ENCODE results near the gene CYP27B1.

The CYP27B1 gene, protein sequence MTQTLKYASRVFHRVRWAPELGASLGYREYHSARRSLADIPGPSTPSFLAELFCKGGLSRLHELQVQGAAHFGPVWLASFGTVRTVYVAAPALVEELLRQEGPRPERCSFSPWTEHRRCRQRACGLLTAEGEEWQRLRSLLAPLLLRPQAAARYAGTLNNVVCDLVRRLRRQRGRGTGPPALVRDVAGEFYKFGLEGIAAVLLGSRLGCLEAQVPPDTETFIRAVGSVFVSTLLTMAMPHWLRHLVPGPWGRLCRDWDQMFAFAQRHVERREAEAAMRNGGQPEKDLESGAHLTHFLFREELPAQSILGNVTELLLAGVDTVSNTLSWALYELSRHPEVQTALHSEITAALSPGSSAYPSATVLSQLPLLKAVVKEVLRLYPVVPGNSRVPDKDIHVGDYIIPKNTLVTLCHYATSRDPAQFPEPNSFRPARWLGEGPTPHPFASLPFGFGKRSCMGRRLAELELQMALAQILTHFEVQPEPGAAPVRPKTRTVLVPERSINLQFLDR

DNA sequence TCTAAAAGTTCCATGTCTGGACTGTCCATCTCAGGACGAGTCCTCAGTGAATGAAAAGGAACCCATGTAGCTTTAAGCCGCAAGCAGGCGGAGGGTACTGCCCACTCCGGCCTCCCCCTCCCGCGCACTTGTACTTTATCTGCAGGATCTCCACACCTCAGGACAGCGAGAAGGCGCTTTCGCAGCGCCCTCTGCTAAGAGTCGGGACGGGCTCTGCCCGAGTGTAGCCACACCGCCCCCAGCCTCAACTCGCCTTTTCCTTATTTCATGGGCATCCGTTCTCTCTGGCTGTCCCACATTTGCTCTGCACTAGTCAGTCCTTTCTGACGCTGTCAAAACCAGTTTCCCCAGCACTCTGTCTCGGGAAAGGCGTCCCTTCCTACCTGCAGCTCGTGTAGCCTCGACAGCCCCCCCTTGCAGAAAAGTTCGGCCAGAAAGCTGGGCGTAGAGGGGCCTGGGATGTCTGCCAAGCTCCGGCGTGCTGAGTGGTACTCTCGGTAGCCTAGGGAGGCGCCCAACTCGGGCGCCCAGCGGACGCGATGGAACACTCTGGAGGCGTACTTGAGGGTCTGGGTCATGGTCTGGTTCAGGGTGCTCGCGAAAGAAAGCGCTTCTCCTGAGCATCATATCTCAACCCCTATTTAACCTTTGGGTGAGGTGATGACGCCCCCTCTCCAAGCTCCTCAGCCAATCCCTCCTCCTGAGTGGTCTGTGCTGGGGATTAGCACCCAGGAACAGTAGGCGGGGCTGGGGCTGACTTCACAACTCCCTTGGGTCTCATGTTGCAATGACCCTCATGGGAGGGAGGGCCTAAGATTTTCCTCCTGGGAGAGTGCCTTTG is at the start of gene CYP27B1:
TSS of gene CYP27B1 (minus strand) at position 615 of the 841 bp plus-strand sequence. CDS start at position 578, 37 bp downstream.
- no peak for DNase-seq (ENCODE audit: low read depth)

DNA sequence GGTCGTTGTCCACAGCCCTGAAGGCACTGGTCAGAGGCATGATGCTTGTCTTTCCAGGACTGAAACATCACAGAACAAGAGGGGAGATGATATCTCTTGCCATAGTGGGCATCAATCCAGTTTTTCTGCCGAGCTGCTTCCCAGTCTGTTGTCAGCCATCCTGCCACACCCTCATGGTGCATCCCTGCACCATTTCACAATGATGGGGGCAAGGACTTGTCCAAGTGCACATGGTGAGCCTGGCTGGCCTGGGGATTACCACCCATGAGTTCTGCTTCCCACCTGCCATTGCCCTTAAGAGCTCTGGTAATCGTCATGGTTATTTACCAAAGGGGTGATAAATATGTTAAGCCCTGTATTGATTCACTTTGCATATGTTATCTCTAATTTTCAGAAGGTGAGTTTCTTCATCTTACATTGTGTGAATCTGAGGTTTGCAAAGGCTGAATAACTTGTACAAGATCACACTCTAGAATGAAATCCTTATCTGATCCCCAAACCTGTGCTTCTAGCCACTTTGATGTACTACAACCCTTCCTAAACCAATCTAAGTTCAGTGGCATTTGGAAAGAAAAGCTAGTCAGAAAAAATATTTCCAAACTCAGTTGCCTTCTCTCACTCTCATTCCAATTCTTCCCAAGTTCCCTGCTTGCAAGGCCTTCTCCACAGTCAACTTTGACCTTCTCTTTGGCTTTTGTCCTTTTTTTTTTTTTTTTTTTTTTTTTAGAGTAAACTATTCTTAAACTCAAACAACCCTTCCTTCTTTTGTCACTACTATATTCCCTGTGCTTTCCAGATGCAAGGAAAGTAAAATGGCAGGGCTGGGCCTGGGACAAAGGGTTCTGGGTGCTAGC is 49.4 kb upstream of the CYP27B1 start:
- DNase-seq (ENCODE audit: low read depth): no peak

DNA sequence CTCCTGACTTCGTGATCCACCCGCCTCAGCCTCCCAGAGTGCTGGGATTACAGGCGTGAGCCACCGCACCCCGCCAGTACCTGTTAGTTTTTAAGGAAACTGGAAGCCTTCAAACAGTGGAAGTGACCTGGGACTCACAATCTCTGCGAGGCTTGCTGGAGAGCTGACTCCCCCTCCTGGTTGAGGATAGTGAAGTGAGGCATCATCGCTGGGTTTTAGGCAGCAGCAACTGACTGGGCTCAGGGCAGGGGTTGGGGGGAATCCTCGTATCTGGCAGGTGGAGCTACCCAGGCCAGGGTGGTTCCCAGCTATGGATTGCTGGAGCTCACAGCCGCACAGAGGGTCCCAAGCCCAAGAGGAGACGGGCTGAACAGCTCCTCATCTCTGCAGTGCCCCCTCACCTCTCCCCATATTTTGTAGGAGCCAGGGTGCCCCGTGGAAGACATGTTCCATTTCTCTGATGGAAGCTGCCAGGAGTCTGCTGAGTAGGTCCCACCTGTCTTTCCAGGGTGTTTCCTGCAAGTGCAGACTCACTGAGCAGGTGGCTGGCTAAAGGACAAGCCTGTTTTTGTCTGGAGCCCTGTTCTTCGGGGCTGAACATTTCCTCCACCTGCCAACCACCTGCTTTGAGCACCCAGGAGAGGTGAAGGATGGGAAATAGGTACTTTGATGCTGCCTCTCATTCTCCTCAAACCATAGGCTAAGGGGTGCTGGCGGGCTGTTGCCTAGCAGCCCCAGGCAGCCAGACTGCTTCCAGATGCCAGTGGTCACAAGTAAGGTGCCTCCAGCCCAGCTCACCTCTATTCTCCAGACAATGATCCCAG is 48.5 kb upstream of the CYP27B1 start:
- no peak for DNase-seq (ENCODE audit: low read depth)

DNA sequence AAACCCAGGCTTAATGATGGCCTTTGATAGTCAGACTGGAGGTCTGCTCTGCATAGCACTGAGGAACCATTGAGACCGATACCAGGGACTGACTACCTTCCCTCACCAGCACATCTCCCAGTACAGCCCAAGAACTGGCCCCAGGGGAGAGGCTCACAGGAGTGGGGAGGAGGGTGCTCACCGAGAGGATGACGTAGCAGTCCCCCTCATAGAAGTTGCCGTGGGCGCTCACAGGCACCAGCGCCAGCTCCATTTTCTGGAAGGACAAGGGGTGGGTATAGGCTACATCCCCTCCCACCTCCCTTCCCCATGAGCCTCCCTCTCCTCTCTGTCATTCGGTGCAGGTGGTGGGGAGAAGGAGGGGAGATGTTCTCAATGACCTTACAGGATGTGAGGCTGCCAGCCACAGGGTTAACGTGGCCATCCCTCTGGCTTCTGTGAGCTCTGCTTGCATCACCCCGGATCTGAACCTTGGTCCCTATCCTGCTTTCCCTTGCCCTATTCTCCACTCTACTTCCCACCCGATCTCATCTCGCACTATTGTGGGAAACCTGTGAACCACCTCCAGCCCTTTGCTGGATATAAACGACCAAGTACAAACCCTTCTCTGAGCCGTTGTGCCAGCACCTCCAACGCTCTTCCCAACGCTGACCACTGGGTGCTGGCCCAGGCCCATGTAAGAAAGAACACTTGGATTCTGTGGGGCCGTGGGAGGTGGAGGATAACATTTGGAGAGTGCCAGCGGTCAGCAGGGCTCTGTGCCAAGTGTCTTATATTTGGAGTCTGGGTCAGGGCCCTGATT is 47.3 kb upstream of the CYP27B1 start:
- DNase-seq (ENCODE audit: low read depth): no peak

DNA sequence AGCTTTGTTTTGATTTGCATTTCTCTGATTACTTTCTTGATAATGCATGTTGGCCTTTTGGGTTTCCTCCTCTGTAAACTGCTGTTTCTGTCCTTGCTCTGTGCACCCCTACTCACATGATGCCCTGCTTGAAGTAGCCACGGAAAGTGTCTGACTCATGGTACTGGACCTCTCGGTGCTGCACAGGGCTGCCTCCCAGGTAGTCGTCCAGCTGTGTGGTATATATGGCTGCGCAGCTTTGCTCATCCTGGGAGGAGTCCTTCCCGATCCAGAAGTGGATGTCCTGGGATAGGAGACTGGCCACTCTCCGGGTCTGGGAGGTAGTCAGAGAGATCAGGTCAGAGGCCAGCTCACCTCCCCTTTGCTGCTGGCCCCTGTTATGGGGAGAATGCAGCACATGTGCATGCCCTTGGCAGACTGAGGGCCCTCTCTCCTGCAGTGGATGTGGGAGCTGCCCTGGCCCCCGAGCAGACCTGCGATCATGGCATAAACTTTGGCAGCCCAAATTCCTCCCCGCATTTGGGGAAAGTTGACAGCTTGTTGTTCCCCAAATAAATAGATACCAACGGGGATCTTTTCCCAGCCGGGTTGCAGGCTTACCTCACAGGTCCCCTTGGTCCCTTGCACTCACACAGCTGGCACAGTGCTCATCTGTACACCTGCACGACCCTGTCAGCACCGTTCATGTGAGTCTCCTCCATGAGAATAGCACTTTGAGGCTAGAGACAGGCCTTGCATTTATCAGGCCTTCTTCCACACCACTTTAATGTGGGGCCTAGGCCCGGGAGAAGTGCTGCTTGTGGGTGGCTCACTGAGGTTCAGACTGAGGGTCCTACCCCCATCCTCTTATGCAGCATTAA is 46.5 kb upstream of the CYP27B1 start:
- no peak for DNase-seq (ENCODE audit: low read depth)

DNA sequence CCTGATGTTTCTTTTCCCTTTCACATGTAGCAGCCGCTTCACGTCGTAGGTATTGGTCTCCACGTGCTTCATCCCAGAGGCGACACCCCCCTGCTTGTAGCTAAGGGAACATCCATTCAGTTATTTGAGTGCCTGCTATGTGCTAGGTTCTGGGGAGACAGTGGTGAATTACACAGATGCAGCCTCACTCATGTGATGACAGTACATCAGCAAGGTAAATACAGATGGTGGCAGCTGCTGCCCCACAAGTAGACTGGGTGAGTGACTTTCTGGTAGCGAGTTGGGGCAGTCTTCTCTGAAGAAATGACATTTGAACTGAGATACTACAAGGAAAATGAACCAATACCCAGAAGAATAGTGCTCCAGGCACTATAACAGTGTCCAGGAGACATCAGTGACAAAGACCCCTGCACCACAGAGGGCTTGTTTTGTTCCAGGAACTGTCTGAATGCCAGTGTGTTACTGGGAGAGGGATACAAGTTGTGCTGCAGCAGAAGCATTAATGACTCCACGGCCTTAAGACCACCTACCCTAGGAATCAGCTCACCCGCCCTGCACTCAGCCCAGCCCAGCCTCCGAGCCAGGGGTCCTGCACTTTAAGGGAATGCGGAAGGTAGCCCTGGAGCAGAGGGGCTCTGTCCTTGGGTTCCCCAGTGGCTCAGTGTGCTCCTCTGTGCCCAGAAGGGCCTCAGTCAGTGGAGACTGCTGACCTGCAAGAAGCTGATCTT is 44.3 kb upstream of the CYP27B1 start:
- no peak for DNase-seq (ENCODE audit: low read depth)

DNA sequence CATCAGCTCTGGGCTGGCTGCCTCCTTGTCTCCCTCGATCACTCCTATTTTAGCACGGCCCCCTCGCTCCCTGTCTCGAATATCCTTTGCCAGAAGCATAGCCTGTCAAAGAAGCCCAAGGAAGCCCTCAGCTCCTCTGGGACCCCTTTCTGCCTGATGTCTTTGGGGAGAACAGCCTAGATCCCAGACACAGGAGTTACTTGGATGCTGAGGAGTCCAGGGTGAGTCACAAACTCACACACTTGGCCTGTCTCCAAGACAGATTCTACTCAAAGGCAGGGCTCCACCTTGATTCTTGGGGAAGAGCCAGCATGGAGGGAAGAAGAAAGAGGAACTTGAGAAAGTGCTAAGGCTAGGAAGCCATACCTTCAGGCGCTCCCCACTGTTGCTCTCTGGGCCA is 43.6 kb upstream of the CYP27B1 start:
- no peak for DNase-seq (ENCODE audit: low read depth)

DNA sequence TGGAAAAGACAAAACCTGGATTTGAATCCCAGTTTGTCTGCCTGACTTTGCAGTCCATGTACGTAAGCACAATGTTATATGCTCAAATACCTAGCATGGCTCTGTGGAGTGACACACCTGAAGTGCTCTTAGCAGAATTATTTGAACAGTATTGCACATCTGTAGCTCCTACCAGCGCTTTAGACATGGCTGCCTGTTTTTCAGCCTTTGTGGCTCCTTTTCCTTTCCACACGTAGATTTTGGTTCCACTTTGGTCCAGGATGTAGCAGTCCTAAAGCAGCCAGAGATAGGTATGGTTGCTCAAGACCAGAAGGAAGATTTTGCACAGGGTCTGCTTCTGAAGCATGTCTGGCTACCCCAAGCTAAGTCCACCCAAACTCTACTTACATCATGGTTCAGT is 42.5 kb upstream of the CYP27B1 start:
- DNase-seq (ENCODE audit: low read depth): no peak

DNA sequence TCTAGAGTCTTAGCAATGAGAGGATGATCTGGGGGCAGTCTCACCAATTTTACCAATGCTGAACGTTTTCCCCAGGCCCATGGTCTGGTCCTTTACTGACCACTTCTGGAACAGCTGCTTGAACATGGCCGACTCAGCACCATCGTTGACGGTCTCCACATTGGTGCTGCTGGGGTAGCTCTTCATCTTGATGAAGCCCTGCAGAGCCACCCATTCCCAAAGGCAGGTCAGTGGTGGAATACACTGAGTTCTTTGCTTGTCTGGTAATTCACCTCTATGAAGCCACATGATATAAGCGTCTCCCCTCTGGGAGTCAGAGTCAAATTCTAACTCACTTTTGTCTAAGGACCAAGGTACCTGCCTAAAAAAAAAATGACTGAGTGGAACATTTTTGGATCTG is 41.5 kb upstream of the CYP27B1 start:
- DNase-seq (ENCODE audit: low read depth): no peak

DNA sequence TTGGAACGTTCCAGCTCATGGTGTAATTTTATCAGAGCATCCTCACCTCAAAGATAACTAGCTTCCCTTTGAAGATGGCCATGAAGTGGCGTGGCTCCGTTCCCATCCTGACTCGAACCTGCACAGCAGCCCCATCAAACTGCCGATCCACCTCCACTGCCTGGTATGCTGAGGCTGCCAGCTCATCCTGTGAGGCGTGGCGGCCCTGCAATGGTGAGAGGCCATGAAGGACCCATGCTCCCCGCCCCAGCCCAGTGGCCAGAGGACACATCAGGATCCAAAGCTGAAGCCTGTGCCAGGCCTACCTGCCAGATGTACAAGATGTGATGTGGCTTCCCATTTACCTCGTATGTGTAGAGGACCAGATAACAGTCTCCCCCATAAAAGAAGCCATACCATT is 40.4 kb upstream of the CYP27B1 start:
- DNase-seq (ENCODE audit: low read depth): no peak

DNA sequence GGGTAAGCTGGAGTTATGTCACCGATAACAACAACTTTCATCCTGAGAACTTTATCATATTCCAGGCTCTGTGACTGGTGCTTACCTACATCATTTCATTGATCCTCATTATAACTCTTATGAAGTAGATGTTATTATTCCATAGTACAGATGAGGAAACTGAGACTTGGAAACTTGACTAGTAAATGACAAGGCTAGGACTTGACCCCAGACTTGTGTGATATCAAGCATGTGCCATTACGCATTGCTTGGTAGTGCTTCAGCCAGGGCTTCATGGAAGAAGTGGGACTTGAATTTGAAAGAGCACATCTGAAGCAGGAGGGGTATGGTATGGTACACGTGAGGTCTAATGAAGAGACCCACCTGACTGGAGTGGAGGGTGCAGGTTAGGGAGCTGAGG is 39.8 kb upstream of the CYP27B1 start:
- no peak for DNase-seq (ENCODE audit: low read depth)

DNA sequence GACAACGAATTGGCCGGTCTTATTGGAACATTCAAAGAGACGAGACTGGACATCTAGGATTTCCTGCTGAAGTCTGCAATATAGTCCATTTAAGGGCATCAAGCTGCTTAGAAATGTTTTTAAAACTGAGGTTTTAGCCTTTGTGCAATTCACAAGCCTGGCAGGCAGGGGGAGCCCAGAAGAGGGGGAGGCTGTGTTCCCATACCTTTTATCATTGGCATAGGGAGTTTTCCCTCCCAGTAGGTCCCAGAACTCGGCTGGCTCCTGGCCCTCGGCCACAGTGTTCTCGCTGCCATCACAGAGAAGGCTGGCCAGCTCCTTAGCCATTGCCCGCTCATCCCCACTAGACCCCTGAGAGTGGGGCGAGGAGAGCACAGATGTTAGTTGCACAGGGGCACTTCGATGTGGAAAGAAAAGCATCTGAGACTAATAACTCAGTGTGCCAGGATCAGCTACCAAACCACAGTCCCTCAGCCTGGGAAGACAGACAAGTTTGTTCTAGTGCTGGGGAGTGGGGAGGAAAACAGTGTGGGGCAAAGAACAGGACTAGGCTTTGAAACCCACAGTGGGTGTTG is 36.5 kb upstream of the CYP27B1 start:
- DNase-seq (ENCODE audit: low read depth): no peak

DNA sequence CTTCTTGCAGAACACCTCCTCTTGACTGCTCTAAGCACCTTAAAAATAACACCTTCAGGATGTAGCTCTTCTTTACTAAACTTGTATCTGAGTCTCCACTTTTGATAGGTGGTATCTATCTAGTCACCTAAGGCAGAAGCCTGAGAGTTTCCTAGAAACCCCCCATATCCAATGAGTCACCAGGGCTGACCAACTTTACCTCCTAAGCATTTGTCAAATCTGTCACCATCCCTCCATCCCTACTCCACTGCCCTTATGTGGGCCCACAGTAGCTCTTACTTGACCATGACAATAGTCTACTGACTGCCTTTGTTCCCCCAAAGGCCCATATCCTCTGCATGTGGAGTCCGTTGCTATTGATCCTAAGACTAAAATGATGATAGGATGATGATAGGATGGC is 35.7 kb upstream of the CYP27B1 start:
- no peak for DNase-seq (ENCODE audit: low read depth)

DNA sequence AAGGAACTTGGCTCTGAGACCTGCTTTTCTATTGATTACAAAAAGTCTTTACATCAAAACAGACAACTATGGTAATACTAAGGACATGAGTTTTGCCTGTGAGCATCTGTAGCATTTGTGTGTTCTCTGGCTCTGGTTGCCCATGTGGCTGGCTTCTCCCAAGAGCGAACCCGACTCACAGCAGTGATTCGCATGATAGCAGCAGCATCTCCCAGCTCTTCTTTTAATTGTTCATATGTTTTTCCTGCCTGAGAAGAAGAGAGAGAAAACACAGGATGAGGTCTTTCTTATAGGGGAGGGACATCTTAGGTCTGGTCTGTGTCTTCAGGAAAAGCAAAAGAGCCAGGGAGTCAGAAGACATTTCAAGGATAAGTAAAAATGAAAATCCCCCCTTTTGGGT is 34.1 kb upstream of the CYP27B1 start:
- no peak for DNase-seq (ENCODE audit: low read depth)

DNA sequence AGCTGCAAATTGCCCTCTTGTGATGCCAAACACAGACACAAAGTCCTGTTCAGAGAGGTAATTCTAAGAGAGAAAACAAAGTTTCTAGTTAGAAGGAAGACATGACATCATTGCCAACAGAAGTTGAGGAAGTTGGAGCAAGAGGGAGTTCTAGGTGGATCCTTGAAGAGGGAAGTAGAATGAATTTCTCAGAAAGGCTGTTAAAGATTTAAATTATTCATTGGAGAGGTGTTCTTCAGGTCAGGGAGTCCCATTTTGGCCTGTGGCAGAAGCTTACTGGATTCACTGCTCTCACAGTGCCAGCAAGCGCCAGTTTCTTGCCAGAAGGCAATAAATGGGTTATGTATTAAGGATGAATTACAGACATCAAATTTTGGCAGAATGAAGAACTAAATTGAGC is 31.1 kb upstream of the CYP27B1 start:
- DNase-seq (ENCODE audit: low read depth): no peak

DNA sequence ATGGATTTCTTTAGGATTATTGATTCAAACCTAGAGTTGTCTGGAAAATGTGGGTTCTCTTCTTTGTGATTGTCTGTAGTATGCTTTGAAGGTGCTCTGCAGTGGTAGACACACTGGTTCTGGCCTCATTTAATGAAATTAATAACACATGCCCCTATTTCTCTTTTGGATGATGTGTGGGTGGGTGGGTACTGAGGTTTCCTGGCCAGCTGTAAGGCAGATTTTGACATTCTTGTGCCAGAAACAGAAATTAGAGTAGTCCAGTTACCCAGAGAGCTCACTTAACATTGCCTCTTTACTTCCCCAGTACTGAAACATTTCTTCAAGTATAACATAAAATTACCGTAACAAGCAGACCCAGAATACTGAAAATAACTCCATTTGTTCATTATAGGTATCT is 30.1 kb upstream of the CYP27B1 start:
- no peak for DNase-seq (ENCODE audit: low read depth)

DNA sequence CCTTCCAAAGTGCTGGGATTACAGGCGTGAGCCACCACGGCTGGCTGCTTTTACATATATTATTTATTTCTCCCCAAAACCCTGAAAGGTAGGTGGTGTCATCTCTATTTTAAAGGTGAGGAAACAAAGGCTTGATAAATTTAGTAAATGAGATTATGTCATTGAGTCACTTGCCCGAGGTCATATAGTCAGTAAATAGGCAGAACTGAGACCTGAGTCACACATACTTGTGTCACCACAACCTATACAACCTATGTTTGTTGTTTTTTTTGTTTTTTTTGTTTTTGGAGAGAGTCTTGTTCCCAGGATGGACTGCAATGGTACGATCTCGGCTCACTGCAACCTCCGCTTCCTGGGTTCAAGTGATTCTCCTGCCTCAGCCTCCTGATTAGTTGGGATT is 28.5 kb upstream of the CYP27B1 start:
- no peak for DNase-seq (ENCODE audit: low read depth)

DNA sequence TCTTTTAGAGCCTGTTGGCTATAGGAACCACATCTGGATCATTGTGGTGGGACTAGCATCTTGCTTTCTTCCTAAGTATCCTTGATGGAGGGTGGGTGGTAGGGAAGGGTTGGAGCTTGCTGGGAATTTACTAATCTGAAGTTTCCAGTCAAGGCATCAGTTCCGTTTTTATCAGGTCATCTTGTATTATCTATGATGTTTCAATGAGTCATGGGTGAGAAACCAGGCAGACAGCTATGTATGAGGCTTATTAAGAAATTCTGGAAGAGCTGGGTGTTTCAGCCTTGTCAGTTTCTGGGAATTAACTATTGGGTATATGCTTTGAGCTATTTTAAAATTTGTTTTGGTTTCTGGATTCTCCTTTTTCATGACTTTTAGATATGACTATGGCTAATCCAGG is 27.0 kb upstream of the CYP27B1 start:
- DNase-seq (ENCODE audit: low read depth): no peak

All from stimulated activated CD8-positive, alpha-beta memory T cell treated with anti-CD3 and anti-CD28 coated beads, Interleukin-4, amount 100 ng/mL, for 24 hours (primary cell).